GM12872 (cell line): ENCODE data around the gene HMMR.

Source experiments
- CTCF ChIP-seq: IDR thresholded peaks from 3 replicates; pipeline ENCODE4 v1.5.1; 2011; ENCODE audit warnings: low read depth, mild to moderate bottlenecking, low read length, moderate library complexity; ENCODE audit not compliant: insufficient read depth

HMMR gene

DNA sequence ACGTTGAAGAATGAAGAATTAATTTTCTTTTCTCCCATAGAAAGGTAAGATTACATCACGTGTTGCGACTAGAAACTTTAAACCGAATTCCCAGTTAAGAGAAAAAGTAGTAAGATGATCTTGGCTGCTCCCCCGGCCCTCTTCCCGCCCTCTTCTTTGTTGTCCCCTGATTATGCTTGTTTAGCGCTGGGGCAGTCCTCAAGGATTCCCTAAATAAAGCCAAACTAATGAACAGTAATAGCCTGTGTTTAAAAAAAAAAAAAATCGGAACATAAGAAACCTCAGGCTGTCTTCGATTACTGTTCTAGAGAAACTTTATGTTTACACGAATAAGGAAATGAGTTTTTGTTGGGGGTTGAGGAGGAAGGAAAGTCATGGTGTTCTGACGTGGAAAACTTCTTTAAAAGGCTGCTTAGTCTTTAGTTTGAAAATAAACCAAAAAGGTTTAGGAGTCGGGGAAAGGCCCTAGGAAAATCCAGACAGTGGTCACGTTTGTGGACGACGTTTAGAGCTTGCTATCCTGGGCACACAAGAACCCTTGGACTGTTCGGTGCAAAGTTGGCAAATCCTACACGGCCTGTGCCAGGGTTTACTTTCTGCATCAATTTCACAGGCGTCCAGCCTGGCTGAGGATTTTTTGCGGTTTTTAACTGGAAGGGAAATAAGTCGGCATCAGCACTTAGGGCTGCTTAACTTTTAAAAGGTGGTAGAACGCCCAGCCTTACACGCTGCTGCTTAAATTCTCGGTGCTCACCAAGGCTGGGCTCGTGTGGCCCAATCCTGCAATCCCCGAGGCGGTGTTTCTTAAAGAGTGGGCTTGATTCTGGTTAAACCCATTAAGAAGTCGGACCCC is 43.9 kb downstream of the HMMR start:
- no peak for TF ChIP-seq CTCF

DNA sequence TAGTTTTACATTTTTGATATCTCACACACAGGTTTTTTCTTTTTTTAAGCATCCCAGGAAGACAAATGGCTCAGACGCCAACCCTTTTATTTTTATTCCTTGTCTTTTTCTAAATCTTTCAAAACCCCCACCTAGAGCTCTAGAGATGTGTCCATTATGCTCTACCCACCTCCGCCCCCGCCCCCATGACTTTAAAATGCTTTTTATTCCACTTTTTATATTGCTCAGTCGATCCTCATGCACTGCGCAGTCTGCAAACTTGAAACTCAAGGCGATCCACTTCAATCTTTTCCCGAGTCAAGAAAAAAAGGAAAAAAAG is 44.6 kb downstream of the HMMR start:
- no peak for TF ChIP-seq CTCF

GRCh38 chr5:163505368-163506094 is 45.1 kb downstream of the HMMR start, which contains the start of gene MAT2B:
Gene MAT2B (plus strand): TSS chr5:163505619. CDS start chr5:163505687, 68 bp downstream.
- TF ChIP-seq CTCF = peak; percentile 51

- no peak for TF ChIP-seq CTCF
Measured at GRCh38 chr5:163506095-163506457, 45.6 kb downstream of the HMMR start.

DNA sequence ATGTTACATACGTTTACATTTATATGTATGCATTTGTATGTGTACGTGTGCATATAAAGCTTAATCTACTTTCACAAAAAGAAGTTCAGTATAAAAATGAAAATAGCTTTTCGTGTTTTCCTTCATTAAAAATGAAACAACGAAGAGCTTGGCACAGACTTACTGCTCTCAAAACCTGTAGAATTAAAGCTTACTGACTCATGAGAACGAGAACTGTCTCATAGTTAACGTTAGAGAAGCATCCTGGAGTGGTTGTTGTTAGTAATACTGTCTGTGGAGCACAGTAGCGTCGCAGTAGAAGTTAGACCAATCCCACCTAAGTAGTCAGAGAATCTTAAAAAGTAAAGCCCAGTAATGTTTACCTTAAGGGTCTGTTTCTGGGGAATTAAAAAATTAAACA is 46.3 kb downstream of the HMMR start:
- no peak for TF ChIP-seq CTCF

- TF ChIP-seq CTCF = no peak
Measured at GRCh38 chr5:163508753-163509152, 48.3 kb downstream of the HMMR start.

DNA sequence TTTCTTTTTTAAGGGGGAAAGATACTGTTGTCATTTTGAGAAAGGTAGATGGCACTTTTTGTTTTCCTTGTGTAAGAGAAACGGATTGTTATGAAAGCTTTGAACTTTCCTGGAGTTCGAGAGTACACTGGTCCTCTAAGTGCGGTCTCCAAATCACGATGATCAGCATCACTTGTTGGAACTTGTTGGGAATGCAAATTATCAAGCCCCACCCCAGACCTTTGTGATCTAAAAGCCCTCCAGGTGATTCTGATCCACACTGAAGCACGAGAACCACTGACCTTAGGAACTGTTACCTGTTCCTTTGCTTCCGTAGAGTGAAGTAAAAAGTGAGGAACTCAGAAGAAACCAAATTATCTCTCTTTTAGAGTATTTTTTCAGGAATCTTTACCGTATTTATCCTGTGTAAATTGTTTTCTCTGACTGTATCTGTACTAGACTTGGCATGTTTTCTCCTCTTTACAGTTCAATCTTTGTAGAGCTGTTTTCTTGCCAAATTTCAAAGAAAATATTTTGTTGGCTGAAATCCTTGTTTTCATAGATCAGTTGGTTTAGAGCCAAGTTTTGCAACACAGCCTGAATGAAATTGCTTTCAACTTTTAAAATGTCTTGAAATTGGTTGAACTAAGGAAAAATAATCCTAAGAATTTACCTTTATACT is 49.0 kb downstream of the HMMR start:
- no peak for TF ChIP-seq CTCF
